GM12891 (cell line): Measurements from ENCODE around the gene RHOBTB3.
A peak's percentile ranks its signal among the peaks of the same experiment; 100 is the strongest.

ENCODE experiments used
- POLR2A ChIP-seq: IDR thresholded peaks from 2 replicates; pipeline ENCODE4 v1.6.1; 2011; ENCODE audit warnings: low read depth, low read length, control low read depth
- POLR2AphosphoS5 ChIP-seq: IDR thresholded peaks from 2 replicates; pipeline ENCODE4 v1.6.1; 2011; ENCODE audit warnings: low read depth, low read length, control low read depth
- SPI1 ChIP-seq: IDR thresholded peaks from 2 replicates; pipeline ENCODE4 v1.6.1; 2011; ENCODE audit warnings: low read depth, low read length, control low read depth
- TAF1 ChIP-seq: IDR thresholded peaks from 2 replicates; pipeline ENCODE4 v1.6.1; 2011; ENCODE audit warnings: low read depth, low read length, control low read depth

DNA sequence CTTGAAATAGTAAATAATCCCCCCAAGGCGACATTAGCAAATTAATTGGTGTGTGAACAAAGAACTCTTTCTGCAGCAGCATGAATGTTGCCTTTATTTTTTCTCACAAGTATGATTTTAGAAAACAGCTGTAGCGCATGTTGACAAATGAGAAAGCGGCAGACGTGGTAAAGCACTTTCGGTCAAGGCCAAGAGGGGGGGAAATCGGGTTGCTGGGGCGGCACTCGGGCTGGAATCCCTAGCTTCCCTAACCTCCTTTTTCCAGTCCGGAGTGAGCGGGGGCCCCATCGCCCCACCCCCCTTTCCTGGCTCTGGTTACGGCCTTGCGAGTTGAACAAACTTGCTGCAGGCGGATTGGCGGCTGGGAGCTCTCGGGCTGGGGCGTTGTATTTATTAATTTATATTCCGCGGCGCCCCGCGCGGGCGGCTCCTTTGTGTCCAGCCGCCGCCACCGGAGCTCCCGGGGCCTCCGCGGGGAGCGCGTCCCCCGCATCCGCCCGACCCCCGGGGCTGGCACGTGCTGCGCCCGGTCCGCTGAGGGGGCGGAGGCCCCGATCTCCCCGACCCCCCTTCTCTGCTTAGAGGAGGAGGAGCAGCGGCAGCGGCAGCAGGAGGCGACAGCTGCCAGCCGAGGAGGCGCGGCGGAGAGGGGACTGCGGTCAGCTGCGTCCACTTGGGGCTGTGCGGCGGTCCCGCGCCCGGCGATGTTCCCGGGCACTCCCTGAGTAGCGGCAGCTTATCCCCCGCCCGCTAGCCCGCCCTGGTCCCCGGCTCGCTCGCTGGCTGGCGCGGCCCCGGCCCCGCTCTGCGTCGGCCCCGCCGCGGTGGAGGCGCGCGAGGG, at the start of gene RHOBTB3:
- TF ChIP-seq POLR2A: peak; percentile 42
- no peak for TF ChIP-seq POLR2AphosphoS5
- TF ChIP-seq TAF1: no peak
- TF ChIP-seq SPI1: no peak
